Pulmonary artery endothelial cell (primary cell): ENCODE results near the gene AURKA. TPM values are rescaled to one million over a fixed set of nuclear protein-coding genes. Genes with fewer than 3 reads are reported as not detected.
"Not testable (repeated sequence)": the region's sequence is repeated elsewhere in the genome, so short reads cannot be mapped to it uniquely, and the experiment has no call there.

ENCODE experiments used
- DNase-seq: peaks from one replicate; pipeline ENCODE4 v3.0.0-alpha.2; 2011; ENCODE audit warnings: low read depth, low spot score
- total RNA-seq: library from RNA; depleted of rRNA; stranded (reverse); fragments of >200 nt; gene quantifications from 2 replicates; pipeline ENCODE4 v1.2.3, GENCODE V29; 2014

Gene AURKA
- total RNA-seq, 1 donor from 2014 or later, result 32.9 TPM

DNA sequence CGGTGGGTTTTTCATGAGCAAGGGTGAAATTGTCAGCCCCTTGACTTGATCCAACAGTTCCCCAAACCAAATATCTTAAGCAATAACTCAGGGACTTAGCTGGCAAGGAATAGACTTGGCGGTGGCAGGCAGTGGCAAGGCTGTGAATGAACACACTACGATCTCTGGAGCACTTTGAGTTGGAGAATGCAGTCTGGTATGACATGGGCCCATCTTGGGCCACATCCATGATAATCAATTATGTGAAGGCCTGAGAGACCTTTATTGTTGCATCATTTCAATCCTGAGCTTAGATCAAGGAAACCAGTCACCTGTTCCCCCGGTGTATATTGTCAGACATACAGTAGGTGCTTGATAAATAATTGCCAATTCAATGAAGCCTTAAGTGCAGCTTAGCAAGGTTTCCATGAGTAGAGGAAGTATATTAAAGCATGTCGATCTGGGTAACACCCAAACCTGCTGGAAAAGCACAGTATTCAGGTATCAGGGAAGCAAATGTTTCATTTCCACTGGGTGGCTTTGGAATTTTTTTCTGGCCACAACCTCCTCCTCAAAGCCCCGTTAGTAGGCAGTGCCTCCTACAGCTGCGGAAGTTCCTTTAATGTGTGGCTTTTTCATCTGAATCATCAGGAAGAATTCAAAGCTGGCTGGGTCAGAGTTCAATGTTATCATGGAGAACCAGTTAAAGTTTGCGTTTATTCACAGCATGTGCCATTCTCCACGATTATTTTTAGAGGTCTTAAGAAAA is 30.2 kb upstream of the AURKA start:
- peak; percentile 66 for DNase-seq

DNA sequence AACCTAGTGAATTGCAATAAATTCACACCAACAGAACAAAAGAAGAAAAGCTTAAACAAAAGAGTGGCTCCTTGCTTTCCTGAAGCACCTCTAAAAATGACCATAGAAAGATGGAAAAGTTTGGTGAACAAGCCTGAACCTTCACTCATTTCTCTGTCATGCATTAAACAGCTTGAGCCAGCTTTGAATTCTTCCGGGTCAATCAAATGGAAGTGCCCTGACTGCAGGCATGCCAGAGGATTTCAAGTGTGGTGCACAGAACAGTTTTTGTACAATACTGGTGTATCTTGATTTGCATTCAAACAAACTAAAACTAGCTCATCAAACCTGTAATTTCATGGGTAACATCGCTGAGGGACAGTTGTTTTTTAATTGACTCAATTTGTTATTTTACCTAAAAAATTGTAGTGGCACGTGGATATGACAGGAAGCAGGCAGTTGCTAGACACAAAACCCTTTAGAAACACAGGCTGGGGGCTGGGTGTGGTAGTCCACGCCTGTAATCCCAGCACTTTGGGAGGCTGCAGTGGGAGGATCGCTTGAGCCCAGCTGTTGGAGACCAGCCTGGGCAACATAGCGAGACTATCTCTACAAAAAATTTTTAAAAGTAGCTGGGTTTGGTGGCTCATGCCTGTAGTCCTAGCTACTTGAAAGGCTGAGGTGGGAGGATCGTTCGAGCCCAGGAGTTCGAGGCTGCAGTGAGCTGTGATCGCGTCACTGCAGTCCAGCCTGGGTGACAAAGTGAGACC is 29.1 kb upstream of the AURKA start:
- no peak for DNase-seq

DNA sequence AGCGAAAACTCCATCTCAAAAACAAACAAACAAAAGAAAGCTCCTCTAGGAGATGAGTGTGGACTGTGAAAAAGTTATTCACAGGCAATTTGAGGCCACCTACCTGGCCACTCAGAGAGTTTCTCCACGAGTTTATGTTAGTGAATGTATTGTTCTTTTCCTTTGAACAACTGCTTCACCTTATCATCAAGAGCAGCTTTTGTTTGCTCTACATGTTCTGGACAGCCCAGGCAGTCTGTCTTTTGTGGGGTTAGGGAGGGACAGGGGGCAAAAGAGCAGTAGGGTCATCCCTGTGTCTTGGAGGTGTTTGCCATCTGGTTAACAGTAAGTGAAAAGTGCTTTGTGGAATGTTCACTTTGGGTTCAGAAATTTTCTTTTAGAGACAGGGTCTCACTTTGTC is 28.0 kb upstream of the AURKA start:
- DNase-seq, result no peak

DNA sequence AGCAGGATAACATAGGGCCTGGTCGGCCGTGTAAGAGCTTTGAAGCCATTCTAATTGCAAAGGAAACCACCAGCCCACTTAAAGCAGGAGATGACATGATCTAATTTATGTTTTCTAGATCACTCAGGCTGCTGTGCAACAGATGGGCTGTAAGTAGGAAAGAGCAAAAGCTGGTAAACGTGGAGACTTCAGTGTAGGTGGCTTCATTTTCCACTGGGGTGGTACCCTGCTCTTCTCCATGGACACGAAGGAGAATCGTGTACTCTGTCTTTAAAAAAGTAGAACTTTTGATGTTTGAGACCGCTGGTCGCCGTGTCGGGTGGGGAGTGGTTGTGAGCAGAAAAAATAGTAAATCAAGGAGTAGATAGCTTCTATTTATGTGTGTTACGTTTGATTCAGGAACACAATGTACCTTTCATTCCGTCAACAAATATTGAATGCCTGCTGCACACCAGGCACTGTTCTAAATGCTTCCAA is 26.4 kb upstream of the AURKA start:
- DNase-seq, result no peak

DNA sequence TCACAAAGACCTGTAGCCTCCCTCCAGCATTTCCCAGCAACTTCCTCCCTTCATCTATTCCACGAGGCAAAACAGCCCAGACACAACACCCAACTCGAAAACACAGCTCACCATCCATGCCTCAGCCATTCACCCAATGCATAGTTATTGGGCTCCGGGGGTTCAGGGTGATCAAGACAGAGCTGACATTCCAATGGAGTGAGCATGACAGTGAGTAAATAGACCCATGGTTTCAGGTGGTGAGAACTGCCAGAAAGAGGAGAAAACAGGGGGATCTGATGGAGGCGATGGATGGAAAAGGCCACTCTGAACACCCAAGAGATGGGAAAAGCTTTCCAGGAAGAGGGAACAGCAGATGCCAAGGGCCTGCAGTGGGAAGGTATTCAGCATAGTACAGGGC is 25.9 kb upstream of the AURKA start:
- no peak for DNase-seq

DNA sequence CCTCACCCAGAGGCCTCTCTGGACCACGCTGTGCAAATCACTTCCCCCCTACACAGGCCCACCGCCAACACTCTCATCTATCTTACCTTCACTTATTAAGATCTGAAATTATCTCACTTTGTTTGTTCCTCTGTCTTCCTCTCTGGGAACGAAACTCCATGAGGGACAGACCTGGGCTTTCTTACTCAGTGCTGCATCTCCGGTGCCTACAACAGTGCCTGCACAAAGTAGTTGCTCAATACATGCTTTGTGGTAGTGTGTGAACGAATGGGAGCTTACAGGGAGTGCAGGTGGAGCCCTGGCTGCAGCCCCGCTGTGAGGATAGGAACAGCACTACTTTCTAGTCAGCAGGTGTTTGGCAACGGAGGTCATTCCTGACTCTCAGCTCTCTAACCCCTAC is 25.4 kb upstream of the AURKA start:
- no peak for DNase-seq

DNA sequence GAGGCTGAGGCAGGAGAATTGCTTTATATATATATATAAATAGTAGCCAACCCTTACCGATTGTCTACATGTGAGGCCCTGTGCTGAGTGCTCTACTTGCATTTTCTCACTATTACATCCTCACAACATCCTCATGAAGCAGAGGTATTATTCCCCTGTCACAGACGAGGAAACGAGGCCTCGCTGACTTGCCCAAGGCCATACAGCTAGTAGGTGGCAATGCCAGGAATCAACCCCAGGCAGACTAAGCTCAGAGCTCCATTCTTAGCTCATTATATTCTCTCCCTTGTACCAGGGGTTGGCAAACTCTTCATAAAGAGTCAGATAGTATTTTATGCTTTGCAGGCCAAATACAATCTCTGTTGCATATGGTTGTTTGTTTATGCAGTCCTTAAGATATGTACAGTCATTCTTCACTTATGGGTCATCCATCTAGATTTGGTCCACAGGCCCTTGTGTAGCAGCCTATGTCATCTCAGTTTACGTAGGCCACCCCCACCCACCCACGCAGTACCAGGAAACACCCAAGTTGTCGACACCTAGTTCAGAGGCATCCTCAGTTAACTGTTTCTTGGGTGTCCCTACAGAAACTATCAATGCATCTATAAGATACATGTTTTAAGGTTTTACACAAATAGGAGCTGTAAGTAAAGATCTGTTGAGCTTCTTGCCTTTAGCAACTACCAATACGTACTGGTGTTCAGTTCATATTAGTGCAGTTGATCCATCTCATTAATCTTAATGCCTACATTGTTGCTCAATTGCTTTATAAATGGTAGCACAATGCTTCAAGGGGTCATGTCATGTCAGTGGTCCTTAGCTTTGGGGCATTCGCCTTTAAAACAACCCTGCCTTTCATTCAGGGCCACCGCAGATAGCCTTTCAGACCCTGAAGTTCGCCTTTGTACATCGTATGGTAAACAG is 23.1 kb upstream of the AURKA start:
- no peak for DNase-seq

DNA sequence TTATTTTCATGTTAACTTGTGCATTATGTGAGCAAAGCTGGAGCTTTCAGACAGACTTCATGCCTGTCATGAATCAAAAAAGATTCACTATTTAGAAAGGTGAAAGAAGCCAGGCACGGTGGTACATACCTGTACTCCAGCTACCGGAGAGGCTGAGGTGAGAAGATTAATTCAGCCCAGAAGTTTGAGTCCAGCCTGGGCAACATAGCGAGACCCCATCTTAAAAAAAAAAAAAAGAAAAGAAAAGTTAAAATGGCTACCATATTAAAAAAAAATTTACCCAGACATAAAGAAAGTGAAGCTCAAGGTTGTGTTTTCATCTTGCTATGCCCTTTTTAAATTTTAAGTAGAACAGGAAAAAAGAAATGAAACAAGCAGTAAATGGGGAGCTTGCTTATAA is 20.9 kb upstream of the AURKA start:
- no peak for DNase-seq

DNA sequence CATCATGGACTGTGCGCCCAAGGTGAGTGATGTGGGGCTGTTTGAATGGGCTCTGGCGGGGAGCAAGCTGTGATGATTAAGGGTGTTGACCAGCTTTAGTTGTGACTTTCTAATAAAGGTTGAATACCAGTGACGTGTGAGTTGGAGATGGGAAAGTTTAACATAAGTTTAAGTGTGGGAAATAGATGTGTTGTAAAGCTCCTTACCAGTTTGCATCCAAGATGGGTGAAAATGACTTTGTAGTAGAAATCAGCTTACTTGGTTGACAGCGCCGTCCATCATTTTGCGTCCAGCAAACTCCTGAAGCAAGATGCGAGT is 20.4 kb upstream of the AURKA start:
- DNase-seq, result no peak

DNA sequence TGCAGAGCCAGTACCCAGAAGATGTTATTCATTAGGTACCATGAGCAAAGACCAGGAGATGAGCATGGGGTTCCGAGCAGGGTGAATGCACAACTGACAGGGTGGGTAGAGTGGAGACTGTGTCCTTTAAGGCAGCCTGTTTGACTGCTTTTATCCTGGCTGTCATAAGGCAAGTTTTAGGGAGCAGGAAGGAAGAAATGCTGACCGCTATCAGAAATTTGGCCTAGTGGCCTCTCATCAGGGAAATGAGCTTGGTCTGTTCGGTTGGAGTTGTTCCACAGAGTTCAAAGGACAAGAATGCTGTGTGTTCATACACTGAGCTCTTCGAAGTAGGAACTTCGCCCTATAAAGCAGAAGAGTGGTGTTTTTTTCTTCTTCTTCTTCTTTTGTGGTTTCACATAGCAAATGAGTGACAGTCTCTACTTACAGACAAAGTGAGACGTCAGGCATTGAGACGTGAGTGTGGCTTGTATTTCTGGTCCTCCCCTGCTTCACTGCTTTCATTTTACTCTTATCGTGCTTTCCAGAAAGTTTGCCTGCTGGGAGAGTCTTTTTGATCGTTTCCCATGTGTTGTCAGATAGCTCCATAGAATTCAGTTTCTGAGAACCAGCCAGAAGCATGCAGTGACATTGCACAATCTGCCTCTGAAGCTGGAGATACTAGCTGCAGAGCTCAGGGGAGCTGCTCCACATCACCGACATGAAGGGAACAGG is 19.9 kb upstream of the AURKA start, which contains the start of gene CASS4:
Gene CASS4 (plus strand): TSS at position 502 of the 714 bp plus-strand sequence. CDS start 199 bp downstream, at position 701.
- no peak for DNase-seq

DNA sequence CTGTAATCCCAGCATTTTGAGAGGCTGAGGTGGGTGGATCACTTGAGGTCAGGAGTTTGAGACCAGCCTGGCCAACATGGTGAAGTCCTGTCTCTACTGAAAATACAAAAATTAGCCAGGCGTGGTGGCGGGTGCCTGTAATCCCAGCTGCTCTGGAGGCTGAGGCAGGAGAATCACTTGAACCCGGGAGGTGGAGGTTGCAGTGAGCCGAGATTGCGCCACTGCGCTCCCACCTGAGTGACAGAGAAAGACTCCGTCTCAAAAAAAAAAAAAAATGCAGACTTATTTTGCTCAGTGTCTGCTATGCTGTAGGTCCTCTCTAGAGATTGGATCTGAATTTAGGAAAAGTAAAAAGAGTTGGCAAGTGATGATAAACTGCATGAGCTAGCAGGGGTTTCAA is 19.3 kb upstream of the AURKA start:
- not testable (repeated sequence) for DNase-seq

DNA sequence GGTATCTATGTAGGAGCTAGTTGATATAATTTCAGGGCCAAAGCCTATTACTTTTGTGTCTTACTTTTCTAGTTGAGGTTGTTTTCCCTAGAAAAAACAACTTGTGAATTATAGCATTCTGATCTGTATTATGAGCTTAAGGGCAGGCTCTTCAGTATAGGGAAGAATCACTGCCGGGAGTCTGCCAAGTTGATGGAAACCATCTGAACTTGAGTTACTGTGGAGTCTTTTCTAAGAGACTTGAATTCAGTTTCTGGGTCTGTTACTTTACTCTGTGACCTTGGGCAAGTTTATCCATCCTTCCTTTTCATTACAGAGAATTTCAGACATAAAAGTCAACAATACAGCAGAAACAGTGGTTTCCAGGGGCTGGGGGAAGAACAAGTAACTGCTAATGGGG is 17.9 kb upstream of the AURKA start:
- DNase-seq, result no peak

DNA sequence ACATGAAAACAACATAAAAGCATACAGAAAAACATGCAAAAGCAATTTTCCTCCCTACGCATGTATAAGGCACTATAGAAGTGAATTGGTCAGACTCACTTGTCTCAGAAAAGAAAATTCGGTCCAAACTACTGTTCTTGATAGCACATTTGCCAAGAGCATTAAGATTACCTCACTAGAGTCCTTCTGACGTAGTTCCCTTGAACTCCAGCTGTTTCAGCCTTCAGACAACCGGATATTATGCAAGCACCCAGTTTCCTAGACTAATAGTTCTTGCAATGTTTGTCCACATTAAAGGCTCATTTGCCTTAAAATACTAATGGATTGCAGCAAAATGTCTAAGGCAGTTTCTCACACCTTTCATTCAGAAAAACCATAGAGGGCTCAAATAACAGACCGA is 17.5 kb upstream of the AURKA start:
- DNase-seq, result no peak

DNA sequence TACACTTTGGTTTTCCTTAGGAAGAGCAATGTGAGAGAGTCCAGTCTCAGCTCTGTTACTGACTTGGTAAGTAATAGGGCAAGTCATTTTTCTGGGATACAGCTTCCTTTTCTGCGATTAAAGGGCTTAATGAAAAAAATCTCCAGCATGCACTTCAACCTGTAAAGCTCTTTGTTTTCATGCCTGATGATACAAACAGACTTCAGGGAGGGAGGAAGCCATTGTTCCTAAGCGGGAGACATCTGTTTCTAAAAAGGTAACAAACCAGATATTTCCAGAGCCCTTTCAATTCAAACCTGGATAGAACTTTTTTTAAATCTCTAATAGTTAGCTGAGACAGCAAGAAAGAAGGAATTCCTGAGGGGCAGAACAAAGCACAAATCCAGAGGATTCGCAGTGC is 14.9 kb upstream of the AURKA start:
- no peak for DNase-seq

DNA sequence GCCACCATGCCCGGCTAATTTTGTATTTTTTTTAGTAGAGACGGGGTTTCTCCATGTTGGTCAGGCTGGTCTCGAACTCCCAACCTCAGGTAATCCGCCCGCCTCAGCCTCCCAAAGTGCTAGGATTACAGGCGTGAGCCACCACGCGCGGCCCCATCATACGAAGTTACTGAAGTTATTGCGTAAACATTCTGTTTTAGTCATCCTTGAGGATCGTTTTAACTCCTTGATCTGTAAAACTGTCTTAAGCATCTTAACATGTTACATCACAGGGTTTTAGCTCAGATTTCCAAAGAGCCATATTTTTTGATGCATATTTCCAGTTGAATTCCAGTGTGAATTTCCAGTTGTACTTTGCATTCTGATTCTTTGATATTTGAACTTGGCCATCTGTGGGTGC is 13.3 kb upstream of the AURKA start:
- DNase-seq, result not testable (repeated sequence)

DNA sequence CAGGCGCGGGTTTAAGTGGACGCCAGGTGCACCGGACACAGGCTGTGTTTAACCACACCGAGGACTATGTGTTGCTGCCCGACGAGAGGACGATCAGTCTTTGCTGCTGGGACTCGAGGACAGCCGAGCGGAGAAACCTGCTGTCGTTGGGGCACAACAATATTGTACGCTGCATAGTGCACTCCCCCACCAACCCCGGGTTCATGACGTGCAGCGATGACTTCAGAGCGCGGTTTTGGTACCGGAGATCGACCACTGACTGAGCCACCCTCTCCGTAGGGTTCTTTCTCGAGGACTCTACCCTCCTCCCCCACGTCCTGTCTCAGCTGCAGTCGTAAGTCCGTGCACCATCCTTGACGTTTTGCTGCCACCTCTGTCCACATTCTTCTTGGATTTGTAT is 11.4 kb upstream of the AURKA start:
- no peak for DNase-seq

DNA sequence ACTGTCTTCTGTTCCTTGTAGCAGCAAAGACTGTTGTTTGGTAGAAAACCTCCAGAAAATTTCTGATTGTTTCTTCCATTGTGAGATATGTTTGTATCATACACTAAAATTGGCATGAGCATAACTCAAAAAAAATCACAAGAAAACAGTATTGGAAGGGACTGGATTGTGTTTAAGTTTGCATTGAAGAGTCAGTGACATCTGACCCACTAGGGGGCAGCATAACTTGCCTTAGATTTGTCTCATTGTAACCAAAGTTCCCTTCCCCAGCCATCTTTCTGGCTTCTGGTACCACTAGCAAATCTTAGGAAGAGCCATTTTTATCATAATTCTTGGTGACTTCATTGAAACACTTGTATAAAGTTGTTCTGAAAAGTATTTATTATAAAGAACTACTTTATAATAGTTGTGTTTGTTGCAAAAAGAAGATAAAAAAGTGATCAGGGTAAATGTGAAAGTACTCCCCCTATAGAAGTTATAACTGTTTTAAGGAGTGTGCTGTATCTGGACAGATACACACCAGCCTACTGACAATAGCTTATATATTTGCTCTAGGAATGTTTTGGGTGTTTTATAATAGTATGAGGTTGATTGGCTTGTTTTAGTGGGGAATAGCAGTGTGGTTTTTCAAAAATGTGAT is 8.1 kb upstream of the AURKA start:
- DNase-seq, result peak; percentile 47

DNA sequence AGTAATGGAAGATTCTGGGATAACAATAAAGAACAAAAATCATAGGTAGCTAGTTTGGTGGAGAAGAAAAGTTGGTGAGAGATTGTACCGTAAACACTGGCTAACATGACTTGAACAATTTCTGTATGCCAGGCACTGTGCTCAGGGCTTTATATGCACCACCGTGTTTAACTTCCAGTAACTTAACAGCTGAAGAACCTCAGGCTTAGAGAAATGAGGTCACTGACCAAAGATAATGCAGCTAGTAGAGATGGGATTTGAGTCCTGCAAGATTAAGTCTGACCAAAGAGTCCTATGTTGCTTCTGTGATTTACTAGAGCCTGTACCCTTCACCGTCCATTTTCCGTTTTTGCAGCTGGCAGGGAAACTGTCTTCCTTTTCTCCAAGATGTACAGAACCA is 3.2 kb upstream of the AURKA start:
- no peak for DNase-seq

DNA sequence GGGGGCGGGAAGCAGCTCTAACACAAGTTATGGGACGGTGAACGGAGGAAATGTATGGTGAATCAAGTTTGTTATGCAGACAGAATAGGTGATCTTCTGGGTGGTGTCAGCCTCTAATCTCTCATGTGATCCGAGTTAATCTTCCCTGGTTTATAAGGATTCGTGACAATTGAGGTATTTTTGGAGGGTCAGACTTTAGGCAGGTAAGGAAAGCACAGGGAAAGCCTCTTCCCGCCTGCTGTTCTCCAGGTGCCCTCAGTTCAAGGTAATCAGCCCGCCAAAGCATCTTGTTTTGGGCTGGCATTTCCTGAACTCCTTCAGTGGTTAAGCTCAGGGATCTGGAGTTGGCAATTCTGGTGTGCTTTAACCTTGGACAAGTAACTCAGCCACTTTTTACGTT is 1.6 kb upstream of the AURKA start:
- no peak for DNase-seq

DNA sequence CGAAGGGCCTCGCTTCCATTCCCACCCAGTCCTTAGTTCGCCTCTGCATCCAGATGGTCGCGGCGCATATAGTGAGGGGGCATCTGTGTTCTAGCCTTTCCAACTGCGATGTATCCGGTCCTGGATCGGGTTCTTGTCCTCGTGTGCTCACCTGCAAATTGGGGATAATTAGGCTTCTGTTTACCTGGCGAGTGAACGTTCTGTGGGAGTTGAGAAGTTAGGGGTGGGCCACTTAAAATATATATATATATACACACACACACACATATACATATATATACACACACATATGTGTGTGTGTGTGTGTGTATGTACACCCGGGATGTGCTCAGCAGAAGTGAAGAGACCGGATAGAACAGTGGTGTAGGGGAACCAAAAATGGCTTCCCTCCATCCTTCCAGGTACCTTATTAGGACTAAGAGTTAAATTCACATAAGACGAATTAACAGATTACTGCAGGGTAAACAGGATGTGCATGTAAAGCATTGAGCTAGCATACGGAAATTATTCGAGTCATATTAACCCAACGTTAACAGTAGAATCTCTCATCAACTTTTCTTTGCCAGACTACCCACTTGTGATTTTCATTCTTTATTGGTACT is 967 bp upstream of the AURKA start:
- no peak for DNase-seq
